Measurements from ENCODE around the gene MAD1L1. TPM values are rescaled to one million over a fixed set of nuclear protein-coding genes. Genes with fewer than 3 reads are reported as not detected.

Gene MAD1L1
- polyA plus RNA-seq, 1 experiment = 32.0 TPM

GRCh38 chr7:2069472-2069860 lies 163.3 kb downstream of the MAD1L1 start:
- TF ChIP-seq CTCF (IDR thresholded peaks at IDR 0.05; ENCODE audit: insufficient read depth, low read depth, low read length) = no peak
- no peak overlapping the region for H3K4me3 ChIP-seq (ENCODE audit: low read depth, low read length)
- no peaks in the 10 kb centered on the region for H3K27me3 ChIP-seq (ENCODE audit: control insufficient read depth, insufficient read depth, low read length)
- peaks cover 4% of the 10 kb centered on the region; the same call in 1 of the 2 replicates for H3K36me3 ChIP-seq (ENCODE audit: control insufficient read depth, insufficient read depth, low read length)
- no peak for DNase-seq (ENCODE audit: low read depth)
- POLR2A ChIA-PET = interaction anchor here (0.6 kb wide), 1 partner anchor 13 kb away, joined by 12 read pairs; no protein-coding TSS in a partner anchor
- CTCF ChIA-PET = interaction anchor here (0.6 kb wide), 1 partner anchor 528 kb away, joined by 3 read pairs; no protein-coding TSS in a partner anchor

- ChIA-PET POLR2A (interaction anchor here (0.6 kb wide), 1 partner anchor 13 kb away, joined by 12 read pairs; no protein-coding TSS in a partner anchor), CTCF (interaction anchor here (0.6 kb wide), 1 partner anchor 528 kb away, joined by 3 read pairs; no protein-coding TSS in a partner anchor)
- H3K27me3 ChIP-seq (ENCODE audit: control insufficient read depth, insufficient read depth, low read length) = no peaks in the 10 kb centered on the region
- no peak for TF ChIP-seq CTCF (IDR thresholded peaks at IDR 0.05; ENCODE audit: insufficient read depth, low read depth, low read length)
- DNase-seq (ENCODE audit: low read depth) = no peak
- peaks cover 4% of the 10 kb centered on the region; the same call in 1 of the 2 replicates for H3K36me3 ChIP-seq (ENCODE audit: control insufficient read depth, insufficient read depth, low read length)
- H3K4me3 ChIP-seq (ENCODE audit: low read depth, low read length) = no peak overlapping the region
Observed at GRCh38 chr7:2068693-2069471, 163.9 kb downstream of the MAD1L1 start.

- ChIA-PET POLR2A (no interaction called here), CTCF (no interaction called here)
- no peaks in the 10 kb centered on the region for H3K27me3 ChIP-seq (ENCODE audit: control insufficient read depth, insufficient read depth, low read length)
- H3K36me3 ChIP-seq (ENCODE audit: control insufficient read depth, insufficient read depth, low read length) = peaks cover 5% of the 10 kb centered on the region; the same call in 1 of the 2 replicates
- DNase-seq (ENCODE audit: low read depth) = no peak
- no peak overlapping the region for H3K4me3 ChIP-seq (ENCODE audit: low read depth, low read length)
- no peak for TF ChIP-seq CTCF (IDR thresholded peaks at IDR 0.05; ENCODE audit: insufficient read depth, low read depth, low read length)
Observed at GRCh38 chr7:2066251-2066919, 166.4 kb downstream of the MAD1L1 start.

GRCh38 chr7:2065528-2065927 lies 167.2 kb downstream of the MAD1L1 start:
- TF ChIP-seq CTCF (IDR thresholded peaks at IDR 0.05; ENCODE audit: insufficient read depth, low read depth, low read length) = no peak
- CTCF ChIA-PET = no interaction called here
- POLR2A ChIA-PET = no interaction called here

More at GRCh38 chr7:2065528-2065927, 167.2 kb downstream of the MAD1L1 start:
- no peak for DNase-seq (ENCODE audit: low read depth)
- H3K27me3 ChIP-seq (ENCODE audit: control insufficient read depth, insufficient read depth, low read length) = no peaks in the 10 kb centered on the region
- H3K36me3 ChIP-seq (ENCODE audit: control insufficient read depth, insufficient read depth, low read length) = peaks cover 5% of the 10 kb centered on the region; the same call in 1 of the 2 replicates
- H3K4me3 ChIP-seq (ENCODE audit: low read depth, low read length) = no peak overlapping the region
